Ascending aorta (tissue), 2 donors: ENCODE measurements around the gene DTNA. TPM values are rescaled to one million over a fixed set of nuclear protein-coding genes. Genes with fewer than 3 reads are reported as not detected.

ENCODE experiments used
- DNase-seq, 2 donors: peaks; one replicate each; pipeline ENCODE4 v3.0.0-alpha.2; 2019; ENCODE audit warnings: low spot score in 2 of 2
- H3K27ac ChIP-seq, 2 donors: fragments of 200-600 bp; sonication (generic); one replicate each; pipeline ENCODE4 v1.5.1; 2016 to 2017; ENCODE audit warnings: mild to moderate bottlenecking in 1 of 2
- H3K27me3 ChIP-seq: fragments of 200-600 bp; sonication (generic); one replicate; pipeline ENCODE4 v1.5.1; 2017
- H3K36me3 ChIP-seq, 2 donors: fragments of 200-600 bp; sonication (generic); one replicate each; pipeline ENCODE4 v1.5.1; 2016
- H3K4me1 ChIP-seq, 2 donors: fragments of 200-600 bp; sonication (generic); one replicate each; pipeline ENCODE4 v1.5.1; 2016 to 2017; ENCODE audit warnings: mild to moderate bottlenecking in 1 of 2
- H3K4me3 ChIP-seq, 2 donors: fragments of 200-600 bp; sonication (generic); one replicate each; pipeline ENCODE4 v1.5.1; 2016 to 2017; ENCODE audit warnings: mild to moderate bottlenecking in 1 of 2
- H3K9me3 ChIP-seq, 2 donors: fragments of 200-600 bp; sonication (generic); one replicate each; pipeline ENCODE4 v1.5.1; 2016
- CTCF ChIP-seq, 3 experiments: fragments of 200-600 bp in 2 of 3; fragments of 450-650 bp in 1 of 3; sonication (generic) in 2 of 3; IDR thresholded peaks; one replicate each; pipeline ENCODE4 v1.5.1; 2016 to 2019; ENCODE audit warnings: antibody characterized with exemption in 3 of 3, mild to moderate bottlenecking in 1 of 3, moderate library complexity in 1 of 3
- intact Hi-C: fragments of 100-400 bp; cut with DNase I; formaldehyde crosslinking; loops from one replicate; pipeline ENCODE4 v1.15.1; 2023
- total RNA-seq: library from RNA; depleted of rRNA; stranded (reverse); fragments of >200 nt; gene quantifications from one replicate; pipeline ENCODE4 v1.1.0, GENCODE V29; 2016

DTNA gene
- total RNA-seq, 1 donor from 2014 or later, result 7.3 TPM

GRCh38 chr18:34800381-34800780 is 90.3 kb downstream of the DTNA start:
- Histone ChIP-seq H3K4me3 (no peak overlapping the region), H3K27me3 (no peaks in the 10 kb centered on the region), H3K9me3 (no peaks in the 10 kb centered on the region), H3K27ac (no peak overlapping the region), H3K36me3 (peaks cover 0 to 7% of the 10 kb centered on the region in 2 donors), H3K4me1 (peaks cover 0 to 4% of the 10 kb centered on the region in 2 donors)
- no peak for TF ChIP-seq CTCF (IDR thresholded peaks at IDR 0.05)
- DNase-seq, result no peak
- intact Hi-C loops, result no loop called here

GRCh38 chr18:34801774-34802173 is 91.7 kb downstream of the DTNA start:
- intact Hi-C loops, result no loop called here
- TF ChIP-seq CTCF (IDR thresholded peaks at IDR 0.05), result no peak
- H3K27me3 ChIP-seq, result no peaks in the 10 kb centered on the region
- no peak for DNase-seq
- H3K4me3 ChIP-seq, result no peak overlapping the region
- H3K9me3 ChIP-seq, result no peaks in the 10 kb centered on the region
- H3K4me1 ChIP-seq, result peaks cover 0 to 4% of the 10 kb centered on the region in 2 donors
- H3K27ac ChIP-seq, result no peak overlapping the region
- no peaks in the 10 kb centered on the region for H3K36me3 ChIP-seq

GRCh38 chr18:34802959-34803358 is 92.9 kb downstream of the DTNA start:
- H3K36me3 ChIP-seq, result no peaks in the 10 kb centered on the region
- TF ChIP-seq CTCF (IDR thresholded peaks at IDR 0.05), result no peak
- DNase-seq, result no peak
- H3K27me3 ChIP-seq, result no peaks in the 10 kb centered on the region
- intact Hi-C loops, result no loop called here
- H3K4me1 ChIP-seq, result peaks cover 0 to 4% of the 10 kb centered on the region in 2 donors
- H3K27ac ChIP-seq, result no peak overlapping the region
- H3K9me3 ChIP-seq, result no peaks in the 10 kb centered on the region
- no peak overlapping the region for H3K4me3 ChIP-seq

- no peaks in the 10 kb centered on the region for H3K36me3 ChIP-seq
- H3K27ac ChIP-seq, result no peak overlapping the region
- DNase-seq, result no peak
- peaks cover 0 to 4% of the 10 kb centered on the region in 2 donors for H3K4me1 ChIP-seq
- no peak overlapping the region for H3K4me3 ChIP-seq
- intact Hi-C loops, result no loop called here
- TF ChIP-seq CTCF (IDR thresholded peaks at IDR 0.05), result no peak
- no peaks in the 10 kb centered on the region for H3K9me3 ChIP-seq
- H3K27me3 ChIP-seq, result no peaks in the 10 kb centered on the region
Measured at GRCh38 chr18:34803877-34804400, 93.8 kb downstream of the DTNA start.

- TF ChIP-seq CTCF (IDR thresholded peaks at IDR 0.05), result no peak
- no peak overlapping the region for H3K4me3 ChIP-seq
- no peaks in the 10 kb centered on the region for H3K27me3 ChIP-seq
- H3K9me3 ChIP-seq, result no peaks in the 10 kb centered on the region
- DNase-seq, result no peak
- H3K27ac ChIP-seq, result no peak overlapping the region
- H3K4me1 ChIP-seq, result peaks cover 0 to 9% of the 10 kb centered on the region in 2 donors
- H3K36me3 ChIP-seq, result no peaks in the 10 kb centered on the region
- intact Hi-C loops, result no loop called here
Measured at GRCh38 chr18:34805103-34805877, 95.2 kb downstream of the DTNA start.
